ENCODE measurements around the gene TBC1D30. TPM values are rescaled to one million over a fixed set of nuclear protein-coding genes. Genes with fewer than 3 reads are reported as not detected.

TBC1D30 gene
- total RNA-seq, 1 donor from 2014 or later: 0.52 TPM

DNA sequence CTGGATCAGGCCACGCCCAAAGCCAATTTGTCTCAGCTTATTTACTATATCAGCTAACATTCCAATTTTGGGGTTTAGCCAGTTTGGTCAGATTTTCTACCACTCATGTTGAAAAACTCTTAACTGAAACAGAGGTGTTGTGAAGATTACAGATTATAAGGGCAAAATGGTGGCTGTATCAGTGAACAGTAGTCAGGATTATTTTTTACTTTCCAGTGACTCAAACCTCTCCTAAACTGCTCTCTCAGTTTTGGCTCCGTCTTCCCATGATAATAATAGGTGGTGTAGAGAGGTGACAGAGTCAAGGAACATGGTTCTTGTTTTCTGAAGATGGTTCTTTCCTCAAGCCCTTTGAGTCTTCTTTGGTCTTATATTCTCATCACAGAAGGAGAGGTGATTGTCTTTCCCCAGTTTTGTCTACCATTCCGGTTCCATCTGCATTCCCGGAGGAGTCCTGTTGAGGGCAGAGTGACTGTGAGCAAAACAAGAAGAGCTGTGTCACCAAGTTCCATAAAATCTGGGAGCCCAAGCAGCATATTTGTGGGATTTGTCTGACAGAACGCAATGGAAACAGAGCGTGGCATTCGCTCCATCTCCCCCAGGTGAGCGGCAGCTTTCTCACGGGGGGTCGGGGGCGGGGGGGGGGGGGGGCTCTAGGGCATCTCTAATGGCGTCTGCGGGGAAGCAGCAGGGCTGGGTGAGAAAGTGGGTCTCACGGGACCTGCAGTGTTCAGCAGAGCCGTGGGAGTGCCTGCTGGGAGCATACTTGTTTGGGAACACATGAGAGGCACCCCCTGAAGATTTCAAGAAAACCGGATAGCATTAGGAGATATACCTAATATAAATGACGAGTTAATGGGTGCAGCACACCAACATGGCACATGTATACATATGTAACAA is 59.1 kb downstream of the TBC1D30 start:
- Histone ChIP-seq H3K9me3 (ENCODE audit: control insufficient read depth in 3 of 3, low read length in 3 of 3) (no peaks in the 10 kb centered on the region), H3K27me3 (ENCODE audit: control insufficient read depth in 3 of 3, insufficient read depth in 3 of 3, low read length in 3 of 3) (no peaks in the 10 kb centered on the region), H3K27ac (ENCODE audit: low read depth, low read length) (no peak overlapping the region), H3K4me3 (ENCODE audit: low read length in 3 of 3) (no peak overlapping the region), H3K36me3 (ENCODE audit: control insufficient read depth in 3 of 3, insufficient read depth in 3 of 3, low read length in 3 of 3) (no peaks in the 10 kb centered on the region), H3K4me1 (ENCODE audit: control insufficient read depth in 3 of 3, insufficient read depth in 3 of 3, low read length in 3 of 3) (no peaks in the 10 kb centered on the region), H3K9ac (ENCODE audit: low read depth in 1 of 3, low read length in 3 of 3) (no peak overlapping the region)

DNA sequence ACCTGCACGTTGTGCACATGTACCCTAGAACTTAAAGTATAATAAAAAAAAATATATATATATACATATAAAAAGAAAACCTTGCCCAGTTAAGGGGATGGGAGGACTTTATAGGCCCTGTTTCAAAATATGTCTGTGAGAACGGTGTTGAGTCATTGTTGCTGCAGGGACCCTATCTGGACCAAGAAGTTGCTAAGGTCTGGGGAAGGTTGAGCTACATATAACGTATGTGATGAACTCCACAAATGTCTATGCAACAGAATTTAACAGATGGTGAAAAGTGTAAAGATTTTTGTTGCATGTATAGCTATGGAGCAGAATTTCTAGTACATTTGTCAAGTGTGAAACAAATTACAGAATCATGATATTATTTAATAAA is 59.7 kb downstream of the TBC1D30 start:
- H3K36me3 ChIP-seq (ENCODE audit: control insufficient read depth in 3 of 3, insufficient read depth in 3 of 3, low read length in 3 of 3): no peaks in the 10 kb centered on the region
- H3K27me3 ChIP-seq (ENCODE audit: control insufficient read depth in 3 of 3, insufficient read depth in 3 of 3, low read length in 3 of 3): no peaks in the 10 kb centered on the region
- no peak overlapping the region for H3K27ac ChIP-seq (ENCODE audit: low read depth, low read length)
- no peaks in the 10 kb centered on the region for H3K4me1 ChIP-seq (ENCODE audit: control insufficient read depth in 3 of 3, insufficient read depth in 3 of 3, low read length in 3 of 3)
- H3K9ac ChIP-seq (ENCODE audit: low read depth in 1 of 3, low read length in 3 of 3): no peak overlapping the region
- H3K9me3 ChIP-seq (ENCODE audit: control insufficient read depth in 3 of 3, low read length in 3 of 3): no peaks in the 10 kb centered on the region
- no peak overlapping the region for H3K4me3 ChIP-seq (ENCODE audit: low read length in 3 of 3)

DNA sequence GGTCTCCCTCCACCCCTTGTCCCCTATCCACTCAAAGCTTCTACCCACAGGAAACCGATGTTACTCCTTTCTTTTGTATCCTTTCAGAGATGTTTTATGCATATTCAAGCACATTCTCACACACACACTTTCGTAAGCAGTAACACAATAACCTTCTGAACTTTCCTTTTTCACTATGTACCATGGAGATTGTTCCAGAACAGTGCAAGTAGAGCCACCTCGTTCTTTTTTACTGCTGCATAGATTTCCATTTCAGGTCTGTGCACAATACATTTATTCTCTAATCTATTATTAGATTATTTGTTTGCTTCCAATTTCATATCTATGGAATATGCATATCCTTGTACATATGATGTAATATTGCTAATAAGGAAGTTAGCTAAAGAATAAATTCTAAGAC is 60.3 kb downstream of the TBC1D30 start:
- Histone ChIP-seq H3K9me3 (ENCODE audit: control insufficient read depth in 3 of 3, low read length in 3 of 3) (no peaks in the 10 kb centered on the region), H3K4me3 (ENCODE audit: low read length in 3 of 3) (no peak overlapping the region), H3K27ac (ENCODE audit: low read depth, low read length) (no peak overlapping the region), H3K4me1 (ENCODE audit: control insufficient read depth in 3 of 3, insufficient read depth in 3 of 3, low read length in 3 of 3) (no peaks in the 10 kb centered on the region), H3K36me3 (ENCODE audit: control insufficient read depth in 3 of 3, insufficient read depth in 3 of 3, low read length in 3 of 3) (no peaks in the 10 kb centered on the region), H3K27me3 (ENCODE audit: control insufficient read depth in 3 of 3, insufficient read depth in 3 of 3, low read length in 3 of 3) (peaks cover 0 to under 1% (median 0%) of the 10 kb centered on the region in 3 donors), H3K9ac (ENCODE audit: low read depth in 1 of 3, low read length in 3 of 3) (no peak overlapping the region)

DNA sequence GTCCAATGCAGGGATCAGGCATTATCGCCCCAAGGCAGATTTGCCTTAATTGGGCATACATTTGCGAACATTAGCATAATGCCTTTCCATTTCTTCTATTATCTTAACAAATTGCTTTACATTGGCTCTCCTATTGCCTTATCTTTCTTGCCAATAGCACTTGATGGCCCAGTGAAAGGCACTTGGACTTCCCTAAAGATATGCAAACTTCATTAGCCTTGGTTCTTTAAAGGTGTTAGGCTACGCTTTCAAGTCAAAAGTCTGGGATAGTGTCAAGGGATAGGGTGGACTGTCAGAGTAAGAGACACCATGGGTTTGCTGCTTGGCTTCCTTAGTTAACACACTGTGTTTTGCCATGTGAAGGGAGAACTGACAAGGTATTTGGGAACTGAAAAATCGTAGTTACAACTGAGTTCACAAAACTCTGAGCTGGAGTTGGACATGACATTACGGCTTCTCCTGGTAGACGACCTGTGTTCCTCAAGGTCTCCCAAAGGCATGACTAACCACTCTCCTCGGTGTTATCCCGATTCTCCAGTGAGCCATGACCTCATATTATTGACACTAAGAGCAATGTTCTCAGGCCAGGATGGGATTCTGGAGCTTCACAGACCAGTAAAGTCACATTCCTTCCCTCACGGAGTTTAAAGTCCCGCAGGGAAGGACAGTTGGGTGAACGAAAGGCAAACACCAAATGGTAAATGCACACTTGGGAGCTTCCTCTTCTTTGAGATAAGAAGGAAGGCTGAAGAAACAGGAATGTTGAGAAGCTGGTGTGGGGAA is 65.2 kb downstream of the TBC1D30 start:
- H3K9ac ChIP-seq (ENCODE audit: low read depth in 1 of 3, low read length in 3 of 3): no peak overlapping the region
- H3K4me1 ChIP-seq (ENCODE audit: control insufficient read depth in 3 of 3, insufficient read depth in 3 of 3, low read length in 3 of 3): no peaks in the 10 kb centered on the region
- no peak overlapping the region for H3K4me3 ChIP-seq (ENCODE audit: low read length in 3 of 3)

DNA sequence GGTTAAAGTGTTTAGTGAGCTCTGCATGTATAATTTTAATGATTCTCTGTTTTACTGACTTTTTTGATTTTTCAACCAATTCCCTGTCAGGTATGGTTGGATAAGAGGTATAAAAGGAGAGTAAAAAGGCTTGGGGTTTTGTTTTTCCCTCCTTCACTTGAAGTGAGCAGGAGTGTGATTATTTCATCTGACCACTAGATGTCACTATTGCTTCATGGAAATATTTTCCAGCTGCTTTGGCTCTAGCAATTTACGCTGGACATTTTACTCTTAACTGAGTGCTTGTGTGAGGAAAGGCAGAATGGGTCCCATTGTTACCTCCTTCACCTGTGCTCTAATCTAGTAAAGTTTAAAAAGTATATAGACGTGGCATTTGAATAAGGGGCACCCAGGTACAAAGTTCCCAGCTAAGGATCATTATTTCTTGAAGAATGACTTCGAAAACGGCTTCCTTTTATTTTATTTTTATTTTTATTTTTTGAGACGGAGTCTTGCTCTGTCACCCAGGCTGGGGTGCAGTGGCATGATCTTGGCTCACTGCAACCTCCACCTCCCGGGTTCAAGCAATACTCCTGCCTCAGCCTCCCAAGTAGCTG is 66.5 kb downstream of the TBC1D30 start:
- Histone ChIP-seq H3K4me1 (ENCODE audit: control insufficient read depth in 3 of 3, insufficient read depth in 3 of 3, low read length in 3 of 3) (no peaks in the 10 kb centered on the region), H3K9ac (ENCODE audit: low read depth in 1 of 3, low read length in 3 of 3) (no peak overlapping the region), H3K4me3 (ENCODE audit: low read length in 3 of 3) (no peak overlapping the region), H3K27me3 (ENCODE audit: control insufficient read depth in 3 of 3, insufficient read depth in 3 of 3, low read length in 3 of 3) (peaks cover 1 to 4% (median 2%) of the 10 kb centered on the region in 3 donors), H3K36me3 (ENCODE audit: control insufficient read depth in 3 of 3, insufficient read depth in 3 of 3, low read length in 3 of 3) (no peaks in the 10 kb centered on the region), H3K27ac (ENCODE audit: low read depth, low read length) (no peak overlapping the region), H3K9me3 (ENCODE audit: control insufficient read depth in 3 of 3, low read length in 3 of 3) (no peaks in the 10 kb centered on the region)

More for the DNA sequence above, 65.2 kb downstream of the TBC1D30 start:
- Histone ChIP-seq H3K27me3 (ENCODE audit: control insufficient read depth in 3 of 3, insufficient read depth in 3 of 3, low read length in 3 of 3) (peaks cover 0 to 4% (median 2%) of the 10 kb centered on the region in 3 donors), H3K27ac (ENCODE audit: low read depth, low read length) (no peak overlapping the region), H3K36me3 (ENCODE audit: control insufficient read depth in 3 of 3, insufficient read depth in 3 of 3, low read length in 3 of 3) (no peaks in the 10 kb centered on the region), H3K9me3 (ENCODE audit: control insufficient read depth in 3 of 3, low read length in 3 of 3) (no peaks in the 10 kb centered on the region)

- Histone ChIP-seq H3K36me3 (ENCODE audit: control insufficient read depth in 3 of 3, insufficient read depth in 3 of 3, low read length in 3 of 3) (no peaks in the 10 kb centered on the region), H3K27me3 (ENCODE audit: control insufficient read depth in 3 of 3, insufficient read depth in 3 of 3, low read length in 3 of 3) (peaks cover 3 to 4% (median 3%) of the 10 kb centered on the region in 3 donors), H3K27ac (ENCODE audit: low read depth, low read length) (no peak overlapping the region), H3K9ac (ENCODE audit: low read depth in 1 of 3, low read length in 3 of 3) (no peak overlapping the region), H3K4me1 (ENCODE audit: control insufficient read depth in 3 of 3, insufficient read depth in 3 of 3, low read length in 3 of 3) (no peaks in the 10 kb centered on the region), H3K9me3 (ENCODE audit: control insufficient read depth in 3 of 3, low read length in 3 of 3) (no peaks in the 10 kb centered on the region), H3K4me3 (ENCODE audit: low read length in 3 of 3) (no peak overlapping the region)
Measured at GRCh38 chr12:64891629-64892028, 67.2 kb downstream of the TBC1D30 start.

- no peak overlapping the region for H3K4me3 ChIP-seq (ENCODE audit: low read length in 3 of 3)
- no peaks in the 10 kb centered on the region for H3K36me3 ChIP-seq (ENCODE audit: control insufficient read depth in 3 of 3, insufficient read depth in 3 of 3, low read length in 3 of 3)
- no peaks in the 10 kb centered on the region for H3K9me3 ChIP-seq (ENCODE audit: control insufficient read depth in 3 of 3, low read length in 3 of 3)
Measured at GRCh38 chr12:64892561-64892960, 68.1 kb downstream of the TBC1D30 start.

GRCh38 chr12:64893961-64894360 is 69.5 kb downstream of the TBC1D30 start:
- H3K4me3 ChIP-seq (ENCODE audit: low read length in 3 of 3): no peak overlapping the region
- H3K27ac ChIP-seq (ENCODE audit: low read depth, low read length): no peak overlapping the region
- H3K9ac ChIP-seq (ENCODE audit: low read depth in 1 of 3, low read length in 3 of 3): no peak overlapping the region
- peaks cover 3 to 5% (median 4%) of the 10 kb centered on the region in 3 donors for H3K27me3 ChIP-seq (ENCODE audit: control insufficient read depth in 3 of 3, insufficient read depth in 3 of 3, low read length in 3 of 3)
- no peaks in the 10 kb centered on the region for H3K4me1 ChIP-seq (ENCODE audit: control insufficient read depth in 3 of 3, insufficient read depth in 3 of 3, low read length in 3 of 3)
- no peaks in the 10 kb centered on the region for H3K9me3 ChIP-seq (ENCODE audit: control insufficient read depth in 3 of 3, low read length in 3 of 3)
- H3K36me3 ChIP-seq (ENCODE audit: control insufficient read depth in 3 of 3, insufficient read depth in 3 of 3, low read length in 3 of 3): no peaks in the 10 kb centered on the region

More at GRCh38 chr12:64892561-64892960, 68.1 kb downstream of the TBC1D30 start:
- H3K4me1 ChIP-seq (ENCODE audit: control insufficient read depth in 3 of 3, insufficient read depth in 3 of 3, low read length in 3 of 3): no peaks in the 10 kb centered on the region
- H3K9ac ChIP-seq (ENCODE audit: low read depth in 1 of 3, low read length in 3 of 3): no peak overlapping the region
- H3K27me3 ChIP-seq (ENCODE audit: control insufficient read depth in 3 of 3, insufficient read depth in 3 of 3, low read length in 3 of 3): peaks cover 3 to 5% (median 4%) of the 10 kb centered on the region in 3 donors
- H3K27ac ChIP-seq (ENCODE audit: low read depth, low read length): no peak overlapping the region

DNA sequence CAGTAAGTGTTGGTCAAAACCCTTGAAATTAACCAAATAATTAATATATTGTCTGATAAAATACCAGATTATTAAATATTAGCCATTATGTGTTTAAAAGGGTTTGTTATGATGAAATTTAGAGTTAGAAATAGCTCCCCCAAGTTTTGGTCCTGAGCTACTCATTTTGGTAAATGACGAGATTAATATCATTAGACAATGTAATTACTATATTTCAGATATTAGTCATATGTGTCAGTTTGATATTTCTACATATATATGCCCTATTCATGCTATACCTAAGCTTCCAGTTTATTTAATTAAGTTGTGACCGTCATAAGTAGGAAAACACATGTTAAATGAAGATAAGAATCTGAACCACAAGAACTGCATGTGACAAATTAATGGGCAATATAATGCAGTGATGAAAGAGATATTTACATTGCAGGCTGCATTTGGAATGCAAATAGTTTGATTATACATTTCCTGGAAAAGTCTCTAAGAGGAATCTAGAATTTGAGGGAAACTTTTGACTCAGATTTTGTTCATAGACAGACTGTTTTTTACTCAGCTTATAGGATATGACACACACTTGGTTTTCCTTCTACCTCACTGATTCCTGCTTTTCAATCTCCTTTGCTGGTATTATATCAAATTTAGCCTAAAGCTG is 70.5 kb downstream of the TBC1D30 start:
- no peaks in the 10 kb centered on the region for H3K9me3 ChIP-seq (ENCODE audit: control insufficient read depth in 3 of 3, low read length in 3 of 3)
- no peak overlapping the region for H3K4me3 ChIP-seq (ENCODE audit: low read length in 3 of 3)
- no peaks in the 10 kb centered on the region for H3K4me1 ChIP-seq (ENCODE audit: control insufficient read depth in 3 of 3, insufficient read depth in 3 of 3, low read length in 3 of 3)
- H3K27ac ChIP-seq (ENCODE audit: low read depth, low read length): no peak overlapping the region
- H3K27me3 ChIP-seq (ENCODE audit: control insufficient read depth in 3 of 3, insufficient read depth in 3 of 3, low read length in 3 of 3): peaks cover 1 to 5% (median 3%) of the 10 kb centered on the region in 3 donors
- no peak overlapping the region for H3K9ac ChIP-seq (ENCODE audit: low read depth in 1 of 3, low read length in 3 of 3)
- H3K36me3 ChIP-seq (ENCODE audit: control insufficient read depth in 3 of 3, insufficient read depth in 3 of 3, low read length in 3 of 3): no peaks in the 10 kb centered on the region

All from skeletal muscle tissue (tissue), 4 donors.